A549 (cell line): ENCODE results near the gene ATP5F1C.

Source experiments
- CEBPB ChIP-seq, 2 experiments: fragments of >200 bp in 1 of 2; sonication (Bioruptor Twin) in 1 of 2; formaldehyde crosslinking in 1 of 2; IDR thresholded peaks; 2 replicates each; pipeline ENCODE4 v1.6.1; 2012 to 2016
- CTCF ChIP-seq: fragments of >200 bp; sonication (Bioruptor Twin); formaldehyde crosslinking; IDR thresholded peaks from 3 replicates; pipeline ENCODE4 v1.5.1; 2016
- ELK1 ChIP-seq: fragments of 150-350 bp; IDR thresholded peaks from 2 replicates; pipeline ENCODE4 v1.6.1; 2014; ENCODE audit warnings: low read depth, mild to moderate bottlenecking, low read length
- KDM5A ChIP-seq: fragments of 200-600 bp; sonication (generic); IDR thresholded peaks from 2 replicates; pipeline ENCODE4 v1.6.1; 2016; ENCODE audit warnings: antibody characterized with exemption, mild to moderate bottlenecking
- MAFK ChIP-seq: fragments of 450-650 bp; IDR thresholded peaks from 2 replicates; pipeline ENCODE4 v1.6.1; 2014; ENCODE audit not compliant: partially characterized antibody
- MAZ ChIP-seq: fragments of 150-350 bp; IDR thresholded peaks from 2 replicates; pipeline ENCODE4 v1.6.1; 2014; ENCODE audit warnings: antibody characterized with exemption, low read depth, low read length, borderline replicate concordance
- PBX3 ChIP-seq: IDR thresholded peaks from 2 replicates; pipeline ENCODE4 v1.6.1; 2012
- POLR2A ChIP-seq: IDR thresholded peaks from 2 replicates; pipeline ENCODE4 v1.6.1; 2012; ENCODE audit warnings: mild to moderate bottlenecking, low read length
- POLR2AphosphoS2 ChIP-seq: conservative IDR thresholded peaks from 2 replicates; pipeline ENCODE4 v1.6.1; 2012; ENCODE audit warnings: low read length, improper control_type of control experiment, inconsistent platforms
- RAD21 ChIP-seq, 2 experiments: fragments of >200 bp in 1 of 2; sonication (Bioruptor Twin) in 1 of 2; formaldehyde crosslinking in 1 of 2; IDR thresholded peaks in 1 of 2; conservative IDR thresholded peaks in 1 of 2; 2 replicates in 1 of 2; 3 replicates in 1 of 2; pipeline ENCODE4 v1.6.1; 2012 to 2018; ENCODE audit warnings: inconsistent platforms in 1 of 2
- USF2 ChIP-seq: fragments of 450-650 bp; IDR thresholded peaks from 2 replicates; pipeline ENCODE4 v1.6.1; 2014; ENCODE audit warnings: antibody characterized with exemption

- TF ChIP-seq POLR2A (no peak), MAFK (no peak), CEBPB (IDR thresholded peaks at IDR 0.05) (no peak), CTCF (no peak), USF2 (no peak), MAZ (no peak), RAD21 (conservative IDR thresholded peaks at IDR 0.05 in 1 of 2, IDR thresholded peaks at IDR 0.05 in 1 of 2) (no peak), KDM5A (no peak), ELK1 (no peak), POLR2AphosphoS2 (no peak), PBX3 (no peak)
Observed at GRCh38 chr10:7766241-7766640, 21.7 kb upstream of the ATP5F1C start.
